Mesenchymal stem cell (in vitro differentiated cells and primary cell): Measurements from ENCODE around the gene ARAP2.

Experiments used
- DNase-seq: peaks from one replicate; pipeline ENCODE4 v3.0.0-alpha.2; 2013
- H2AFZ ChIP-seq: one replicate; pipeline ENCODE4 v1.6.1; 2013; ENCODE audit warnings: low read depth, mild to moderate bottlenecking, control low read depth, inconsistent platforms, low read length, moderate library complexity
- H2AK5ac ChIP-seq: 2 replicates; pipeline ENCODE4 v1.6.1; 2013; ENCODE audit warnings: low read length, moderate library complexity, mild to moderate bottlenecking, inconsistent platforms; ENCODE audit not compliant: severe bottlenecking
- H2BK120ac ChIP-seq: one replicate; pipeline ENCODE4 v1.6.1; 2013; ENCODE audit warnings: low read depth, mild to moderate bottlenecking, inconsistent platforms, low read length, moderate library complexity
- H2BK12ac ChIP-seq, 2 experiments: one replicate each; pipeline ENCODE4 v1.6.1; 2013; ENCODE audit warnings: inconsistent platforms in 2 of 2, low read length in 2 of 2, mild to moderate bottlenecking in 2 of 2, moderate library complexity in 2 of 2, control low read depth in 1 of 2
- H2BK15ac ChIP-seq: one replicate; pipeline ENCODE4 v1.6.1; 2013; ENCODE audit warnings: mild to moderate bottlenecking, low read depth, inconsistent platforms; ENCODE audit not compliant: poor library complexity, severe bottlenecking
- H2BK5ac ChIP-seq: 2 replicates; pipeline ENCODE4 v1.6.1; 2013; ENCODE audit warnings: low read depth, mild to moderate bottlenecking, low read length, control low read depth, inconsistent platforms; ENCODE audit not compliant: poor library complexity, severe bottlenecking
- H3K14ac ChIP-seq, 2 experiments: one replicate each; pipeline ENCODE4 v1.6.1; 2013; ENCODE audit warnings: inconsistent platforms in 2 of 2, low read length in 2 of 2, control low read depth in 1 of 2, mild to moderate bottlenecking in 1 of 2, moderate library complexity in 1 of 2
- H3K18ac ChIP-seq, 2 experiments: one replicate each; pipeline ENCODE4 v1.6.1; 2013; ENCODE audit warnings: inconsistent platforms in 2 of 2, low read length in 2 of 2, control low read depth in 1 of 2, low read depth in 1 of 2, mild to moderate bottlenecking in 1 of 2
- H3K23ac ChIP-seq, 2 experiments: one replicate each; pipeline ENCODE4 v1.6.1; 2013; ENCODE audit warnings: inconsistent platforms in 2 of 2, low read length in 2 of 2, mild to moderate bottlenecking in 2 of 2, moderate library complexity in 2 of 2, control low read depth in 1 of 2
- H3K27ac ChIP-seq: 2 replicates; pipeline ENCODE4 v1.5.1; 2013; ENCODE audit warnings: mild to moderate bottlenecking, moderate library complexity, low read length, control low read depth, inconsistent platforms; ENCODE audit not compliant: poor library complexity, severe bottlenecking
- H3K27me3 ChIP-seq, 2 experiments: 2 replicates each; pipeline versions ENCODE4 v1.6.1 to v1.7.0; 2013; ENCODE audit warnings: low read length in 2 of 2, mild to moderate bottlenecking in 2 of 2, moderate library complexity in 2 of 2, control low read depth in 1 of 2, inconsistent platforms in 1 of 2; ENCODE audit not compliant: control insufficient read depth in 1 of 2, insufficient read depth in 1 of 2
- H3K36me3 ChIP-seq, 2 experiments: 2 replicates each; pipeline versions ENCODE4 v1.6.1 to v1.7.0; 2013; ENCODE audit warnings: low read length in 2 of 2, control low read depth in 1 of 2, inconsistent platforms in 1 of 2, low read depth in 1 of 2, mild to moderate bottlenecking in 1 of 2; ENCODE audit not compliant: insufficient read depth in 2 of 2, control insufficient read depth in 1 of 2
- H3K4ac ChIP-seq, 2 experiments: one replicate each; pipeline ENCODE4 v1.6.1; 2013; ENCODE audit warnings: inconsistent platforms in 2 of 2, low read length in 2 of 2, mild to moderate bottlenecking in 2 of 2, moderate library complexity in 2 of 2, control low read depth in 1 of 2, low read depth in 1 of 2
- H3K4me1 ChIP-seq: 2 replicates; pipeline ENCODE4 v1.6.1; 2013; ENCODE audit warnings: low read depth, low read length, control low read depth; ENCODE audit not compliant: control insufficient read depth, insufficient read depth
- H3K4me2 ChIP-seq: 2 replicates; pipeline ENCODE4 v1.6.1; 2013; ENCODE audit warnings: low read length, mild to moderate bottlenecking, inconsistent platforms; ENCODE audit not compliant: poor library complexity, severe bottlenecking
- H3K4me3 ChIP-seq, 2 experiments: 2 replicates each; pipeline versions ENCODE4 v1.5.1 to v1.7.0; 2013; ENCODE audit warnings: low read length in 2 of 2, mild to moderate bottlenecking in 2 of 2, control low read depth in 1 of 2, low read depth in 1 of 2; ENCODE audit not compliant: insufficient read depth in 1 of 2
- H3K79me1 ChIP-seq: replicated peaks from 2 replicates; pipeline ENCODE4 v1.6.1; 2013; ENCODE audit warnings: mild to moderate bottlenecking, control low read depth, low read length, inconsistent platforms; ENCODE audit not compliant: poor library complexity, severe bottlenecking
- H3K9ac ChIP-seq: 2 replicates; pipeline ENCODE4 v1.7.0; 2013; ENCODE audit warnings: mild to moderate bottlenecking, low read length, moderate library complexity
- H3K9me3 ChIP-seq: 2 replicates; pipeline ENCODE4 v1.7.0; 2013; ENCODE audit warnings: mild to moderate bottlenecking, low read length; ENCODE audit not compliant: control insufficient read depth
- H4K8ac ChIP-seq: one replicate; pipeline ENCODE4 v1.6.1; 2013; ENCODE audit warnings: inconsistent platforms, mild to moderate bottlenecking, low read length, moderate library complexity
- H4K91ac ChIP-seq: one replicate; pipeline ENCODE4 v1.6.1; 2013; ENCODE audit warnings: mild to moderate bottlenecking, low read length, inconsistent platforms
- WGBS: methylation state at CpG from one replicate; pipeline ENCODE4 v1.1.7; 2013; ENCODE audit warnings: mixed read lengths; 5-methylcytosine and 5-hydroxymethylcytosine counted together

Gene ARAP2

GRCh38 chr4:36208893-36209473, 35.3 kb downstream of the ARAP2 start:
- Histone ChIP-seq H3K18ac (no peak overlapping the region), H3K27me3 (no peaks in the 10 kb centered on the region), H3K4me1 (peaks cover 3% of the 10 kb centered on the region), H3K4me3 (no peak overlapping the region), H4K8ac (no peak overlapping the region), H3K9ac (no peak overlapping the region), H2BK120ac (no peak overlapping the region), H3K4me2 (no peak overlapping the region), H2BK5ac (no peak overlapping the region), H2AK5ac (no peak overlapping the region), H2BK12ac (no peak overlapping the region), H3K9me3 (no peaks in the 10 kb centered on the region), H3K79me1 (peaks cover 6% of the 10 kb centered on the region), H2AFZ (no peak overlapping the region), H2BK15ac (no peak overlapping the region), H3K23ac (no peak overlapping the region), H3K36me3 (no peaks in the 10 kb centered on the region), H3K4ac (no peak overlapping the region), H3K14ac (no peak overlapping the region), H4K91ac (no peak overlapping the region), H3K27ac (no peak overlapping the region)
- 94% methylated on average over 2 of the region's 4 CpGs for WGBS
- no peak for DNase-seq

- WGBS: 92% methylated on average over 9 of the region's 9 CpGs
- no peak overlapping the region for H2AFZ ChIP-seq
- H3K14ac ChIP-seq: no peak overlapping the region
- H4K8ac ChIP-seq: no peak overlapping the region
- H3K27ac ChIP-seq: no peak overlapping the region
- H3K4ac ChIP-seq: no peak overlapping the region
- no peak overlapping the region for H2BK12ac ChIP-seq
- H3K23ac ChIP-seq: no peak overlapping the region
- no peak overlapping the region for H2BK5ac ChIP-seq
- no peaks in the 10 kb centered on the region for H3K36me3 ChIP-seq
- no peak overlapping the region for H2BK120ac ChIP-seq
- H3K27me3 ChIP-seq: no peaks in the 10 kb centered on the region
- no peak for DNase-seq
- H3K79me1 ChIP-seq: peaks cover 6% of the 10 kb centered on the region
- no peak overlapping the region for H3K4me3 ChIP-seq
- no peak overlapping the region for H3K4me2 ChIP-seq
- H2AK5ac ChIP-seq: peak overlapping the region; percentile 61
- peaks cover 3% of the 10 kb centered on the region for H3K4me1 ChIP-seq
- H4K91ac ChIP-seq: no peak overlapping the region
- no peak overlapping the region for H2BK15ac ChIP-seq
- no peak overlapping the region for H3K18ac ChIP-seq
- H3K9ac ChIP-seq: no peak overlapping the region
- no peaks in the 10 kb centered on the region for H3K9me3 ChIP-seq
Measured at GRCh38 chr4:36207831-36208520, 36.3 kb downstream of the ARAP2 start.

GRCh38 chr4:36207367-36207766, 36.9 kb downstream of the ARAP2 start:
- H2AK5ac ChIP-seq: no peak overlapping the region
- no peak overlapping the region for H3K18ac ChIP-seq
- no peak overlapping the region for H3K4me3 ChIP-seq
- H4K8ac ChIP-seq: no peak overlapping the region
- DNase-seq: no peak
- no peak overlapping the region for H3K9ac ChIP-seq
- WGBS: no CpG with 5 or more reads among the region's 1 CpG
- H4K91ac ChIP-seq: no peak overlapping the region
- H3K27ac ChIP-seq: no peak overlapping the region
- H3K9me3 ChIP-seq: no peaks in the 10 kb centered on the region
- no peaks in the 10 kb centered on the region for H3K27me3 ChIP-seq
- peaks cover 6% of the 10 kb centered on the region for H3K79me1 ChIP-seq
- no peak overlapping the region for H2BK5ac ChIP-seq
- H2BK12ac ChIP-seq: no peak overlapping the region
- H3K4me2 ChIP-seq: no peak overlapping the region
- peaks cover 3% of the 10 kb centered on the region for H3K4me1 ChIP-seq
- H3K36me3 ChIP-seq: no peaks in the 10 kb centered on the region
- no peak overlapping the region for H2BK120ac ChIP-seq
- H3K23ac ChIP-seq: no peak overlapping the region
- H2AFZ ChIP-seq: no peak overlapping the region
- H3K14ac ChIP-seq: no peak overlapping the region
- no peak overlapping the region for H2BK15ac ChIP-seq
- no peak overlapping the region for H3K4ac ChIP-seq

GRCh38 chr4:36206603-36207311, 37.6 kb downstream of the ARAP2 start:
- no peak for DNase-seq
- no peaks in the 10 kb centered on the region for H3K36me3 ChIP-seq
- no peak overlapping the region for H2AK5ac ChIP-seq
- no peak overlapping the region for H3K4ac ChIP-seq
- 80% methylated on average over 1 of the region's 3 CpGs for WGBS
- no peak overlapping the region for H3K4me3 ChIP-seq
- no peak overlapping the region for H4K91ac ChIP-seq
- no peak overlapping the region for H2BK120ac ChIP-seq
- H4K8ac ChIP-seq: no peak overlapping the region
- H3K27me3 ChIP-seq: no peaks in the 10 kb centered on the region
- no peak overlapping the region for H2AFZ ChIP-seq
- no peak overlapping the region for H3K27ac ChIP-seq
- H2BK15ac ChIP-seq: no peak overlapping the region
- no peak overlapping the region for H2BK12ac ChIP-seq
- H3K9me3 ChIP-seq: no peaks in the 10 kb centered on the region
- H3K18ac ChIP-seq: no peak overlapping the region
- no peak overlapping the region for H2BK5ac ChIP-seq
- H3K4me2 ChIP-seq: no peak overlapping the region
- no peak overlapping the region for H3K14ac ChIP-seq
- no peak overlapping the region for H3K9ac ChIP-seq
- H3K79me1 ChIP-seq: peaks cover 6% of the 10 kb centered on the region
- H3K23ac ChIP-seq: no peak overlapping the region
- H3K4me1 ChIP-seq: peaks cover 3% of the 10 kb centered on the region
